H9 (cell line): Measurements from ENCODE around the gene SDK1. TPM values are rescaled to one million over a fixed set of nuclear protein-coding genes. Genes with fewer than 3 reads are reported as not detected.

Experiments used
- DNase-seq: peaks from one replicate; pipeline ENCODE4 v3.0.0-alpha.2; 2017
- H2AFZ ChIP-seq: one replicate; pipeline ENCODE4 v1.6.1; 2013; ENCODE audit warnings: mild to moderate bottlenecking, low read length, control low read depth, moderate library complexity
- H2AK5ac ChIP-seq: 2 replicates; pipeline ENCODE4 v1.6.1; 2013; ENCODE audit warnings: low read length, control low read depth, mixed read lengths; ENCODE audit not compliant: insufficient read length
- H2BK120ac ChIP-seq: one replicate; pipeline ENCODE4 v1.6.1; 2013; ENCODE audit warnings: low read depth, mild to moderate bottlenecking, low read length, control low read depth, inconsistent platforms; ENCODE audit not compliant: poor library complexity, severe bottlenecking
- H2BK12ac ChIP-seq: 2 replicates; pipeline ENCODE4 v1.6.1; 2013; ENCODE audit warnings: low read length, control low read depth, mixed read lengths, low read depth; ENCODE audit not compliant: insufficient read length
- H2BK15ac ChIP-seq: 2 replicates; pipeline ENCODE4 v1.6.1; 2013; ENCODE audit warnings: low read depth, low read length, control low read depth
- H2BK20ac ChIP-seq: one replicate; pipeline ENCODE4 v1.6.1; 2013; ENCODE audit warnings: low read depth, mild to moderate bottlenecking, low read length, control low read depth, inconsistent platforms; ENCODE audit not compliant: poor library complexity, severe bottlenecking
- H2BK5ac ChIP-seq: 2 replicates; pipeline ENCODE4 v1.6.1; 2013; ENCODE audit warnings: low read length, control low read depth, mixed read lengths; ENCODE audit not compliant: insufficient read length
- H3K14ac ChIP-seq: 2 replicates; pipeline ENCODE4 v1.6.1; 2013; ENCODE audit warnings: low read length, control low read depth; ENCODE audit not compliant: insufficient read depth
- H3K18ac ChIP-seq: 2 replicates; pipeline ENCODE4 v1.6.1; 2013; ENCODE audit warnings: low read depth, mild to moderate bottlenecking, mixed read lengths, low read length, control low read depth; ENCODE audit not compliant: insufficient read length
- H3K23ac ChIP-seq: 2 replicates; pipeline ENCODE4 v1.6.1; 2013; ENCODE audit warnings: low read length, control low read depth, mixed read lengths, low read depth; ENCODE audit not compliant: insufficient read length
- H3K23me2 ChIP-seq: 2 replicates; pipeline ENCODE4 v1.6.1; 2013; ENCODE audit warnings: low read depth, mild to moderate bottlenecking, mixed read lengths, low read length, control low read depth; ENCODE audit not compliant: insufficient read length, poor library complexity, severe bottlenecking
- H3K27ac ChIP-seq: 2 replicates; pipeline ENCODE4 v1.5.1; 2013; ENCODE audit warnings: low read length, control low read depth, mixed read lengths, low read depth; ENCODE audit not compliant: insufficient read length
- H3K27me3 ChIP-seq: 2 replicates; pipeline ENCODE4 v1.6.1; 2013; ENCODE audit warnings: low read length, control low read depth, inconsistent platforms; ENCODE audit not compliant: insufficient read depth
- H3K4ac ChIP-seq: 2 replicates; pipeline ENCODE4 v1.6.1; 2013; ENCODE audit warnings: low read depth, mild to moderate bottlenecking, control low read depth, inconsistent platforms, low read length, moderate library complexity
- H3K4me1 ChIP-seq: 2 replicates; pipeline ENCODE4 v1.6.1; 2013; ENCODE audit warnings: low read length, control low read depth, inconsistent platforms; ENCODE audit not compliant: insufficient read depth
- H3K4me2 ChIP-seq: 2 replicates; pipeline ENCODE4 v1.6.1; 2013; ENCODE audit warnings: low read length, control low read depth, mixed read lengths; ENCODE audit not compliant: insufficient read length, insufficient read depth
- H3K56ac ChIP-seq: 2 replicates; pipeline ENCODE4 v1.6.1; 2013; ENCODE audit warnings: low read depth, mild to moderate bottlenecking, mixed read lengths, low read length, control low read depth; ENCODE audit not compliant: insufficient read length
- H3K79me1 ChIP-seq: 2 replicates; pipeline ENCODE4 v1.6.1; 2013; ENCODE audit warnings: low read depth, mild to moderate bottlenecking, moderate library complexity, low read length, control low read depth, inconsistent platforms; ENCODE audit not compliant: insufficient read depth, poor library complexity, severe bottlenecking
- H3K79me2 ChIP-seq: 2 replicates; pipeline ENCODE4 v1.6.1; 2013; ENCODE audit warnings: low read length, control low read depth, inconsistent platforms; ENCODE audit not compliant: insufficient read depth
- H3K9ac ChIP-seq: 2 replicates; pipeline ENCODE4 v1.6.1; 2013; ENCODE audit warnings: low read length, control low read depth, mixed read lengths; ENCODE audit not compliant: insufficient read length; ENCODE audit errors: extremely low read depth
- H3K9me3 ChIP-seq: one replicate; pipeline ENCODE4 v1.6.1; 2013; ENCODE audit warnings: low read depth, low read length, inconsistent platforms; ENCODE audit not compliant: control insufficient read depth
- H3T11ph ChIP-seq: one replicate; pipeline ENCODE4 v1.6.1; 2013; ENCODE audit warnings: mild to moderate bottlenecking, low read length, control low read depth, inconsistent platforms
- H4K20me1 ChIP-seq: one replicate; pipeline ENCODE4 v1.6.1; 2013; ENCODE audit not compliant: control insufficient read depth, insufficient read length, insufficient read depth
- H4K5ac ChIP-seq: 2 replicates; pipeline ENCODE4 v1.6.1; 2013; ENCODE audit warnings: low read depth, mild to moderate bottlenecking, mixed read lengths, low read length, control low read depth; ENCODE audit not compliant: insufficient read length
- H4K8ac ChIP-seq: replicated peaks from 2 replicates; pipeline ENCODE4 v1.6.1; 2013; ENCODE audit warnings: low read length, control low read depth, mixed read lengths, low read depth; ENCODE audit not compliant: insufficient read length
- H4K91ac ChIP-seq: 2 replicates; pipeline ENCODE4 v1.6.1; 2013; ENCODE audit warnings: low read depth, mild to moderate bottlenecking, moderate library complexity, mixed read lengths, low read length, control low read depth; ENCODE audit not compliant: insufficient read length
- H3K27ac Mint-ChIP-seq, 3 experiments: 2 replicates in 2 of 3; 3 replicates in 1 of 3; pipeline ENCODE4 v1.8.0; 2020 to 2021; ENCODE audit warnings: mixed read lengths in 3 of 3, mild to moderate bottlenecking in 1 of 3, moderate library complexity in 1 of 3
- H3K27me3 Mint-ChIP-seq: 2 replicates; pipeline ENCODE4 v1.8.0; 2021; ENCODE audit warnings: low read depth, mild to moderate bottlenecking, moderate library complexity, mixed read lengths
- H3K36me3 Mint-ChIP-seq, 3 experiments: 2 replicates in 2 of 3; 3 replicates in 1 of 3; pipeline ENCODE4 v1.8.0; 2020 to 2021; ENCODE audit warnings: low read depth in 3 of 3, mixed read lengths in 3 of 3; ENCODE audit not compliant: insufficient read depth in 1 of 3
- H3K4me1 Mint-ChIP-seq, 2 experiments: 2 replicates each; pipeline ENCODE4 v1.8.0; 2020; ENCODE audit warnings: mixed read lengths in 2 of 2
- H3K4me3 Mint-ChIP-seq, 2 experiments: 2 replicates in 1 of 2; 3 replicates in 1 of 2; pipeline ENCODE4 v1.8.0; 2020 to 2021; ENCODE audit warnings: mild to moderate bottlenecking in 2 of 2, mixed read lengths in 2 of 2, moderate library complexity in 1 of 2
- H3K9me3 Mint-ChIP-seq, 2 experiments: 2 replicates in 1 of 2; 3 replicates in 1 of 2; pipeline ENCODE4 v1.8.0; 2020; ENCODE audit warnings: mild to moderate bottlenecking in 2 of 2, mixed read lengths in 2 of 2, moderate library complexity in 1 of 2
- CTCF ChIP-seq: fragments of 200-600 bp; sonication (generic); conservative IDR thresholded peaks from 3 replicates; pipeline ENCODE4 v1.8.0; 2021; ENCODE audit warnings: antibody characterized with exemption, mild to moderate bottlenecking
- WGBS: extraction: QIAGEN DNeasy Blood & Tissue Kit; methylation state at CpG from one replicate; pipeline ENCODE4 v1.1.7; 2013; ENCODE audit warnings: missing lambda C conversion rate, low lambda C conversion rate, mixed read lengths; ENCODE audit not compliant: insufficient read length; ENCODE audit errors: extremely low coverage; 5-methylcytosine and 5-hydroxymethylcytosine counted together
- total RNA-seq: library from RNA; stranded (reverse); gene quantifications from 2 replicates; pipeline ENCODE4 v1.2.1, GENCODE V29; 2021

The SDK1 gene
- total RNA-seq, 1 experiment from 2014 or later = 8.7 TPM

- H3T11ph ChIP-seq = no peak overlapping the region
- H3K4ac ChIP-seq = no peak overlapping the region
- no peaks in the 10 kb centered on the region for H3K9me3 ChIP-seq
- no peak for DNase-seq
- H3K79me1 ChIP-seq = no peaks in the 10 kb centered on the region
- no peak overlapping the region for H3K27ac ChIP-seq
- no peak overlapping the region for H4K91ac ChIP-seq
- no CpG with 5 or more reads among the region's 6 CpGs for WGBS
- no peaks in the 10 kb centered on the region for H3K36me3 Mint-ChIP-seq
- no peaks in the 10 kb centered on the region; the same call in 1 of the 2 replicates for H3K27me3 Mint-ChIP-seq
- no peak overlapping the region for H2BK120ac ChIP-seq
- no peak overlapping the region for H3K56ac ChIP-seq
- no peak overlapping the region for H4K5ac ChIP-seq
- H2BK12ac ChIP-seq = no peak overlapping the region
- no peak overlapping the region for H3K9ac ChIP-seq
- TF ChIP-seq CTCF = no peak
- no peaks in the 10 kb centered on the region for H3K9me3 Mint-ChIP-seq
- H4K8ac ChIP-seq = no peak overlapping the region
- H3K4me2 ChIP-seq = no peak overlapping the region
- H3K14ac ChIP-seq = no peak overlapping the region
- H3K18ac ChIP-seq = no peak overlapping the region
- no peak overlapping the region for H2BK15ac ChIP-seq
- 0 out of 4 replicates have a peak, but pooled peaks cover 0 to 3% of the 10 kb centered on the region in 2 experiments for H3K4me1 Mint-ChIP-seq
- H2BK5ac ChIP-seq = no peak overlapping the region
- peaks cover 2% of the 10 kb centered on the region for H3K23me2 ChIP-seq
- H2AFZ ChIP-seq = no peak overlapping the region
- no peaks in the 10 kb centered on the region for H3K4me1 ChIP-seq
- H2AK5ac ChIP-seq = no peak overlapping the region
- no peak overlapping the region for H2BK20ac ChIP-seq
- no peaks in the 10 kb centered on the region for H3K27me3 ChIP-seq
- H3K27ac Mint-ChIP-seq = no peak overlapping the region; a peak in 1 of 7 replicates
- no peak overlapping the region for H3K23ac ChIP-seq
- no peaks in the 10 kb centered on the region for H3K79me2 ChIP-seq
- H3K4me3 Mint-ChIP-seq = no peak overlapping the region
- H4K20me1 ChIP-seq = no peaks in the 10 kb centered on the region
Measured at GRCh38 chr7:3657206-3657605, 356.2 kb downstream of the SDK1 start.
